Heart left ventricle (tissue), 16 donors: ENCODE results near the gene CFB. TPM values are rescaled to one million over a fixed set of nuclear protein-coding genes. Genes with fewer than 3 reads are reported as not detected.

Experiments
- ATAC-seq, 4 donors: fragments of 200-7000 bp; cut with Tn5 transposase; one replicate each; pipeline ENCODE4 v1.9.1; 2020 to 2022; ENCODE audit warnings: moderate library complexity in 4 of 4, mild to moderate bottlenecking in 3 of 4, moderate number of reproducible peaks in 1 of 4
- DNase-seq, 5 donors: peaks; one replicate each; pipeline ENCODE4 v3.0.0-alpha.2; 2020
- H3K27ac ChIP-seq, 12 donors: fragments of 200-600 bp; sonication (generic) in 4 of 12; one replicate each; pipeline versions ENCODE4 v1.5.0 to v1.8.0; 2016 to 2022; ENCODE audit warnings: mild to moderate bottlenecking in 2 of 12
- H3K27me3 ChIP-seq, 9 donors: fragments of 200-600 bp; sonication (generic) in 2 of 9; one replicate each; pipeline versions ENCODE4 v1.5.1 to v1.8.0; 2016 to 2022; ENCODE audit warnings: mild to moderate bottlenecking in 3 of 9
- H3K36me3 ChIP-seq, 9 donors: fragments of 200-600 bp; sonication (generic) in 2 of 9; one replicate each; pipeline versions ENCODE4 v1.5.0 to v1.8.0; 2018 to 2022; ENCODE audit warnings: mild to moderate bottlenecking in 2 of 9
- H3K4me1 ChIP-seq, 12 donors: fragments of 200-600 bp; sonication (generic) in 4 of 12; one replicate each; pipeline versions ENCODE4 v1.5.0 to v1.8.0; 2016 to 2022; ENCODE audit warnings: mild to moderate bottlenecking in 3 of 12
- H3K4me3 ChIP-seq, 12 donors: fragments of 200-600 bp; sonication (generic) in 4 of 12; one replicate each; pipeline versions ENCODE4 v1.5.0 to v1.8.0; 2017 to 2022; ENCODE audit warnings: mild to moderate bottlenecking in 9 of 12, moderate library complexity in 4 of 12
- H3K9me3 ChIP-seq, 12 donors: fragments of 200-600 bp; sonication (generic) in 4 of 12; one replicate each; pipeline versions ENCODE4 v1.5.0 to v1.8.0; 2016 to 2022; ENCODE audit warnings: mild to moderate bottlenecking in 1 of 12
- POLR2A ChIP-seq, 2 donors: fragments of 450-650 bp; IDR thresholded peaks; one replicate each; pipeline ENCODE4 v1.6.1; 2017; ENCODE audit warnings: antibody characterized with exemption in 2 of 2, mild to moderate bottlenecking in 2 of 2, moderate library complexity in 2 of 2
- WGBS, 4 donors: extraction: QIAGEN DNeasy Blood & Tissue Kit in 2 of 4; methylation state at CpG; one replicate each; pipeline versions ENCODE4 v1.1.5 to v1.1.7; 2013 to 2018; 5-methylcytosine and 5-hydroxymethylcytosine counted together
- intact Hi-C, 10 donors: fragments of 100-400 bp; cut with DNase I; formaldehyde crosslinking; loops; one replicate each; pipeline versions ENCODE4 v1.11.1 to v1.14.2; 2022
- polyA plus RNA-seq, 2 donors: library from polyadenylated mRNA; stranded (reverse); fragments of 200-250 nt; gene quantifications; one replicate each; pipeline ENCODE4 v1.2.3, GENCODE V29; 2013
- total RNA-seq, 9 donors: library from RNA; depleted of rRNA in 2 of 9; stranded (reverse); fragments of >200 nt in 2 of 9; fragmentation: NEBNext Ultra II Directional in 3 of 9; extraction: Animal tissue kit (Norgen Biotek cat#: 25700) in 3 of 9; gene quantifications; one replicate each; pipeline versions ENCODE4 v1.1.0 to v1.2.4, GENCODE V29; 2016 to 2023
- TF ChIP-seq, protein P1 (sequence below), 12 donors: fragments of 200-600 bp; sonication (generic) in 4 of 12; IDR thresholded peaks; one replicate each; pipeline versions ENCODE4 v1.5.0 to v1.8.0; 2018 to 2022; ENCODE audit warnings: antibody characterized with exemption in 12 of 12, mild to moderate bottlenecking in 5 of 12
- donor health status: ischemic (EF 13 %, LVEDD 7.1; RV severe dilation, severe dysfunction).
- donor health status: healthy with polysubstance abuse.
- donor health status: DM: no; HTN: yes; CAD: no.
- donor health status: DM: no; HTN: no; CAD: no.
- donor health status: ischemic (EF 25% LVEDD 6.9; RV normal size, moderate dysfunction).
- donor health status: ischemic (EF 25% LVEDD 5.7; RV mildly dilated, moderate dysfunction).
- donor health status: healthy.
- donor health status: DM: yes; HTN: yes; CAD: no.
- donor health status: ischemic (EF 35%, LVEDD 5.7; RV mildly dilated, moderate dysfunction).
- donor health status: nonischemic (EF 11% LVEDD 7.7; RV severe dilation, severe dysfunction).
- donor health status: DM: yes; HTN: yes; CAD: no.
- donor health status: PGD.
- donor health status: ischemic (EF 29% LVEDD 5.4; RV normal size, mild dysfunction).
- donor health status: nonischemic (EF 23%, LVEDD 6.1; RV moderate dilation, normal function).

Gene CFB
- total and polyA plus RNA-seq, 11 donors, result 3.0 to 151 (median 5.3) TPM

DNA sequence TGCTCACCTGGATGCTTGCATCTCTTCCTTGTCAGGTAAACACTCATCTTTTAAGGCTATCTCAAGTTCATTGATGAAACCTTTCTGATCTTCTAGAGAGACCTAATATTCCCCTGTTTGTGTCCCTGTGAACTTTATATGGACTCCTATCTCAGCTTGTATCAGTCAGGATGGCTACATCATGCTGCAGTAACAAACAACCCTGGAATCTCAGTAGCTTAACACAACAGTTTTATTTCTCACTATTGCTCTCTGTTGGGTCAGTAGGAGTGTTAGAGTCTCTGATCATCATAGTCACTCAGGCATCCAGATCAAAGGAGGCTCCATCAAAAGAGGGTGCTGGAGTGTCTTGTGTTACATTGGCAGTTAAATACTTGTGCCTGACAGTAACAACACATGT is 30.5 kb upstream of the CFB start:
- ATAC-seq (no peak), DNase-seq (no peak)
- no peak overlapping the region for H3K4me3 ChIP-seq
- no peaks in the 10 kb centered on the region for H3K36me3 ChIP-seq
- no peak overlapping the region for H3K27ac ChIP-seq
- intact Hi-C loops, result no loop called here
- TF ChIP-seq, protein P1, sequence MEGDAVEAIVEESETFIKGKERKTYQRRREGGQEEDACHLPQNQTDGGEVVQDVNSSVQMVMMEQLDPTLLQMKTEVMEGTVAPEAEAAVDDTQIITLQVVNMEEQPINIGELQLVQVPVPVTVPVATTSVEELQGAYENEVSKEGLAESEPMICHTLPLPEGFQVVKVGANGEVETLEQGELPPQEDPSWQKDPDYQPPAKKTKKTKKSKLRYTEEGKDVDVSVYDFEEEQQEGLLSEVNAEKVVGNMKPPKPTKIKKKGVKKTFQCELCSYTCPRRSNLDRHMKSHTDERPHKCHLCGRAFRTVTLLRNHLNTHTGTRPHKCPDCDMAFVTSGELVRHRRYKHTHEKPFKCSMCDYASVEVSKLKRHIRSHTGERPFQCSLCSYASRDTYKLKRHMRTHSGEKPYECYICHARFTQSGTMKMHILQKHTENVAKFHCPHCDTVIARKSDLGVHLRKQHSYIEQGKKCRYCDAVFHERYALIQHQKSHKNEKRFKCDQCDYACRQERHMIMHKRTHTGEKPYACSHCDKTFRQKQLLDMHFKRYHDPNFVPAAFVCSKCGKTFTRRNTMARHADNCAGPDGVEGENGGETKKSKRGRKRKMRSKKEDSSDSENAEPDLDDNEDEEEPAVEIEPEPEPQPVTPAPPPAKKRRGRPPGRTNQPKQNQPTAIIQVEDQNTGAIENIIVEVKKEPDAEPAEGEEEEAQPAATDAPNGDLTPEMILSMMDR (IDR thresholded peaks at IDR 0.05), result no peak
- H3K27me3 ChIP-seq, result no peaks in the 10 kb centered on the region
- no peaks in the 10 kb centered on the region for H3K9me3 ChIP-seq
- H3K4me1 ChIP-seq, result peaks cover 0 to 6% (median 0%) of the 10 kb centered on the region in 12 donors

DNA sequence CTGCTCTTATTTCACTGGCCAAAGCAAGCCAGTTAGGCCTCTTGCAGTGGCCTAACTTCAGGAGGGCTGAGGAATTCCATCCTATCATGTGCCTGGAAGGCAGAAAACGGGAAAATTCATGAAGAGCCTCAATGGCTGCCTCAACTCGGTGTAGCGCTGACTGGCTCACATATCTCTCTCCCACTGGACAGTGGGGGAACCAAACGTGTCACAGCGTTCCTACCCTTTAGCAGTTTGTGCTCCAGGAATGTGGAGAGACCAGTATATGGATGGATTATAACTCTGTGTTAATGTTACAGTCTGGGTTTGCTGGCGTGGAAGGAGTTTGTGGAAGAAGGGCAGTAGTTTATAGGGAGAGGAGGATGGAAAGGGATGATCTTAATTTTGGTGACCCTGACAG is 30.1 kb upstream of the CFB start:
- TF ChIP-seq POLR2A (IDR thresholded peaks at IDR 0.05), result no peak
- TF ChIP-seq, protein P1 (IDR thresholded peaks at IDR 0.05), result no peak
- Histone ChIP-seq H3K27ac (no peak overlapping the region), H3K27me3 (no peaks in the 10 kb centered on the region), H3K4me1 (peaks cover 0 to 6% (median 0%) of the 10 kb centered on the region in 12 donors), H3K4me3 (no peak overlapping the region), H3K36me3 (no peaks in the 10 kb centered on the region), H3K9me3 (no peaks in the 10 kb centered on the region)
- no peak for DNase-seq
- intact Hi-C loops, result no loop called here
- 79 to 83% (median 81%) methylated on average over 6 of the region's 6 CpGs for WGBS, 4 donors
- ATAC-seq, result no peak

DNA sequence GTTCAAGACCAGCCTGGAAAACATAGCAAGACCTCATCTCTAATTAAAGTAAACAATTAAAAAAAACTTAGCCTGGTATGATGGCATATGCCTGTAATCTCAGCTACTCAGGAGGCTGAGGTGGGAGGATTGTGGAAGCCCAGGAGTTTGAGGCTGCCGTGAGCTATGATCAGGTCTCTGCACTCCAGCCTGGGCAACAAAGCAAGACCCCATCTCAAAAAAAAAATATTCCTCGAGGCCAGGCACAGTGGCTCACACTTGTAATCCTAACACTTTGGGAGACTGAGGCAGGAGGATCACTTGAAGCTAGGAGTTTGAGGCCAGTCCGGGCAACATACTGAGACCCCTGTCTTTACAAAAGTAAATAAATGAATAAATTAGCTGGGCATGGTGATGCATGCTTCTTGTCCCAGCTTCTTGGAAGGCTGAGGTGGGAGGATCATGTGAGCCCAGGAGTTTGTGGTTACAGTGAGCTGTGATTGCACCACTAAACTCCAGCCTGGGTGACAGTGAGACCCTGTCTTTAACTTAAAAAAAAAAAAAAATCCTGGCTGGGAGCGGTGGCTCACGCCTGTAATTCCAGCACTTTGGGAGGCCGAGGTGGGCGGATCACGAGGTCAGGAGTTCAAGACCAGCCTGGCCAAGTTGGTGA is 27.7 kb upstream of the CFB start:
- intact Hi-C loops, result no loop called here
- ATAC-seq, result no peak
- Histone ChIP-seq H3K4me3 (no peak overlapping the region), H3K36me3 (no peaks in the 10 kb centered on the region), H3K9me3 (no peaks in the 10 kb centered on the region), H3K4me1 (no peaks in the 10 kb centered on the region), H3K27ac (no peak overlapping the region), H3K27me3 (no peaks in the 10 kb centered on the region)
- no peak for DNase-seq
- TF ChIP-seq POLR2A (IDR thresholded peaks at IDR 0.05), result no peak
- TF ChIP-seq, protein P1 (IDR thresholded peaks at IDR 0.05), result no peak
- 75 to 88% (median 84%) methylated on average over 8 of the region's 8 CpGs for WGBS, 4 donors

DNA sequence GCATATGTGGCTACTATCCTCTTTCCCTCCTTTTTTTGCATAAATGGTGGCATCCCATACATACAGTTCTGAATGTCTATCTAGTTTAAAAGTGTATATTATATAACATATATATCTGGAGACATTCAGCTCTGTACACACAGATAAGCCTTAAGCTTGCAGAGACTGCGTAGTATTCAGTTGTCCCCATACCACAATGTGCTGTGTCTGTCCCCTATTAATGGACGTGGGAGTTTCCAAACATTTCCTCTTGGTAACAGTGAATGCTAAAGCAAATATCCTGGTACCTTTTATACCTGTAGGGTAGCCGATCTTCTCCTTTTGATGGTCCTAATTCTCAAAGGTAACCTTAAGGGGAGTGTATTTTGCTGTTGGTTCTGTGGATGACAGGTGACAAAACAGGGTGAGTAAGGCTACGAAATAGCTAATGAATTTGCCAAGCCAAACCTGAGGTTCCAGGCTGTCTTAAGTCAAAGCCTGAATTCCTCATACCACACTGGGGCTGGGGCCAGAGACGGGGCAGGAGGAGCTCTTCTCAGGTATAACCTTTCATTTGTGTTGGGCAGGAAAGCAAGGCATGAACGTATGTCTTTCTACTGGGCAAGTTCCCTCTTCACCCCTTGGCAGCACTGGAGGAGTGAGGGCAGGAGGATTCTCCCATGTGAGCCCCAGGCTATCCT is 26.1 kb upstream of the CFB start:
- TF ChIP-seq POLR2A (IDR thresholded peaks at IDR 0.05), result no peak
- TF ChIP-seq, protein P1 (IDR thresholded peaks at IDR 0.05), result no peak
- Histone ChIP-seq H3K27me3 (no peaks in the 10 kb centered on the region), H3K27ac (no peak overlapping the region), H3K9me3 (no peaks in the 10 kb centered on the region), H3K4me1 (no peaks in the 10 kb centered on the region), H3K4me3 (no peak overlapping the region), H3K36me3 (no peaks in the 10 kb centered on the region)
- 75 to 81% (median 79%) methylated on average over 6 of the region's 6 CpGs for WGBS, 4 donors
- no peak for ATAC-seq
- intact Hi-C loops, result no loop called here
- DNase-seq, result no peak
